Hepatocyte (in vitro differentiated cells): ENCODE data around the gene CD300E. TPM values are rescaled to one million over a fixed set of nuclear protein-coding genes. Genes with fewer than 3 reads are reported as not detected.

ENCODE experiments used
- DNase-seq: peaks from one replicate; pipeline ENCODE4 v3.0.0-alpha.2; 2016; ENCODE audit warnings: low spot score
- H2AFZ ChIP-seq: fragments of 200-600 bp; sonication (generic); 2 replicates; pipeline ENCODE4 v1.6.0; 2016; ENCODE audit warnings: antibody characterized with exemption, mild to moderate bottlenecking
- H3K27ac ChIP-seq: fragments of 200-600 bp; sonication (generic); 2 replicates; pipeline ENCODE4 v1.5.1; 2016; ENCODE audit warnings: mild to moderate bottlenecking
- H3K27me3 ChIP-seq: fragments of 200-600 bp; sonication (generic); 2 replicates; pipeline ENCODE4 v1.6.1; 2016
- H3K36me3 ChIP-seq: fragments of 200-600 bp; sonication (generic); replicated peaks from 2 replicates; pipeline ENCODE4 v1.5.1; 2016; ENCODE audit warnings: low read depth; ENCODE audit not compliant: insufficient read depth
- H3K4me1 ChIP-seq: fragments of 200-600 bp; sonication (generic); 2 replicates; pipeline ENCODE4 v1.5.1; 2016; ENCODE audit warnings: mild to moderate bottlenecking, moderate library complexity; ENCODE audit not compliant: insufficient read depth
- H3K4me2 ChIP-seq: fragments of 200-600 bp; sonication (generic); 2 replicates; pipeline ENCODE4 v1.6.0; 2016
- H3K4me3 ChIP-seq: fragments of 200-600 bp; sonication (generic); 2 replicates; pipeline ENCODE4 v1.5.1; 2016; ENCODE audit warnings: mild to moderate bottlenecking
- H3K79me2 ChIP-seq: fragments of 200-600 bp; sonication (generic); 2 replicates; pipeline ENCODE4 v1.6.0; 2017; ENCODE audit warnings: mild to moderate bottlenecking
- H3K9me2 ChIP-seq: fragments of 200-600 bp; sonication (generic); replicated peaks from 2 replicates; pipeline ENCODE4 v1.6.0; 2017; ENCODE audit warnings: mild to moderate bottlenecking; ENCODE audit not compliant: insufficient read depth
- H3K9me3 ChIP-seq: fragments of 200-600 bp; sonication (generic); 2 replicates; pipeline ENCODE4 v1.5.1; 2016; ENCODE audit warnings: low read depth, mild to moderate bottlenecking
- H4K20me1 ChIP-seq: fragments of 200-600 bp; sonication (generic); 2 replicates; pipeline ENCODE4 v1.6.0; 2016; ENCODE audit warnings: mild to moderate bottlenecking; ENCODE audit not compliant: insufficient read depth, poor library complexity, severe bottlenecking
- CTCF ChIP-seq: fragments of 200-600 bp; sonication (generic); IDR thresholded peaks from 2 replicates; pipeline ENCODE4 v1.5.1; 2016; ENCODE audit warnings: antibody characterized with exemption, mild to moderate bottlenecking; ENCODE audit not compliant: poor library complexity
- EZH2 ChIP-seq: fragments of 200-600 bp; sonication (generic); IDR thresholded peaks from 2 replicates; pipeline ENCODE4 v1.6.1; 2016; ENCODE audit warnings: antibody characterized with exemption, mild to moderate bottlenecking, borderline replicate concordance
- EZH2phosphoT487 ChIP-seq: fragments of 200-600 bp; sonication (generic); IDR thresholded peaks from one replicate; pipeline ENCODE4 v1.6.1; 2018; ENCODE audit warnings: antibody characterized with exemption, mild to moderate bottlenecking, low read depth, moderate library complexity; ENCODE audit not compliant: unreplicated experiment, severe bottlenecking
- WGBS: methylation state at CpG from one replicate; pipeline ENCODE4 v1.1.6; 2016; ENCODE audit warnings: low lambda C conversion rate; ENCODE audit errors: missing lambda C conversion rate; 5-methylcytosine and 5-hydroxymethylcytosine counted together
- polyA plus RNA-seq: library from polyadenylated mRNA; unstranded; fragments of >200 nt; fragmentation: Nextera tagmentation; extraction: Ambion mirVana; gene quantifications from 2 replicates; pipeline ENCODE4 v1.2.1, GENCODE V29; 2016
- total RNA-seq: library from RNA; depleted of rRNA; stranded (reverse); fragments of >200 nt; gene quantifications from 2 replicates; pipeline ENCODE4 v1.2.3, GENCODE V29; 2014

Gene CD300E
- total and polyA plus RNA-seq, 2 experiments from 2014 or later, result 0.03 to 0.37 TPM

GRCh38 chr17:74598346-74599022 lies 25.1 kb downstream of the CD300E start:
- no peaks in the 10 kb centered on the region for H3K79me2 ChIP-seq
- WGBS, result 73% methylated on average over 4 of the region's 4 CpGs
- no peaks in the 10 kb centered on the region for H3K9me3 ChIP-seq
- TF ChIP-seq CTCF (no peak), EZH2phosphoT487 (no peak), EZH2 (no peak)
- H3K9me2 ChIP-seq, result no peaks in the 10 kb centered on the region
- no peak overlapping the region for H3K27ac ChIP-seq
- H3K36me3 ChIP-seq, result no peaks in the 10 kb centered on the region
- no peak overlapping the region for H3K4me2 ChIP-seq
- H2AFZ ChIP-seq, result no peak overlapping the region
- H3K4me3 ChIP-seq, result no peak overlapping the region
- DNase-seq, result no peak
- H4K20me1 ChIP-seq, result no peaks in the 10 kb centered on the region
- no peaks in the 10 kb centered on the region for H3K27me3 ChIP-seq
- no peaks in the 10 kb centered on the region for H3K4me1 ChIP-seq

- no peak overlapping the region for H3K4me2 ChIP-seq
- H3K27me3 ChIP-seq, result no peaks in the 10 kb centered on the region
- no peaks in the 10 kb centered on the region for H3K9me2 ChIP-seq
- no peak for DNase-seq
- TF ChIP-seq EZH2 (no peak), CTCF (no peak), EZH2phosphoT487 (no peak)
- H3K79me2 ChIP-seq, result no peaks in the 10 kb centered on the region
- no peak overlapping the region for H2AFZ ChIP-seq
- no peaks in the 10 kb centered on the region for H3K9me3 ChIP-seq
- 89% methylated on average over 8 of the region's 8 CpGs for WGBS
- H3K4me3 ChIP-seq, result no peak overlapping the region
- no peaks in the 10 kb centered on the region for H3K4me1 ChIP-seq
- no peaks in the 10 kb centered on the region for H4K20me1 ChIP-seq
- H3K27ac ChIP-seq, result no peak overlapping the region
- H3K36me3 ChIP-seq, result no peaks in the 10 kb centered on the region
Observed at GRCh38 chr17:74597069-74597790, 26.3 kb downstream of the CD300E start.

- Histone ChIP-seq H3K27me3 (no peaks in the 10 kb centered on the region), H3K4me1 (no peaks in the 10 kb centered on the region), H2AFZ (no peak overlapping the region), H3K79me2 (no peaks in the 10 kb centered on the region), H3K36me3 (no peaks in the 10 kb centered on the region), H4K20me1 (no peaks in the 10 kb centered on the region), H3K27ac (no peak overlapping the region), H3K9me3 (no peaks in the 10 kb centered on the region), H3K4me2 (no peak overlapping the region), H3K4me3 (no peak overlapping the region), H3K9me2 (no peaks in the 10 kb centered on the region)
- TF ChIP-seq CTCF, result no peak
- TF ChIP-seq EZH2phosphoT487, result no peak
- TF ChIP-seq EZH2, result no peak
- DNase-seq, result no peak
- WGBS, result 83% methylated on average over 6 of the region's 6 CpGs
Observed at GRCh38 chr17:74595037-74595750, 28.3 kb downstream of the CD300E start.
